Measurements from ENCODE around the gene ORC5.

GRCh38 chr7:104176332-104176731 is 31.5 kb downstream of the ORC5 start:
- TF ChIP-seq EZH2 (IDR thresholded peaks at IDR 0.05) (no peak), POLR2AphosphoS5 (IDR thresholded peaks at IDR 0.05; ENCODE audit: borderline replicate concordance, low read depth, low read length) (no peak), FOXP2 (optimal IDR thresholded peaks at IDR 0.05; ENCODE audit: control extremely low read depth, extremely low read length, insufficient read depth) (no peak)

Measured in SK-N-MC (cell line).